Uterus (tissue), 4 donors: ENCODE results near the gene ACCSL. TPM values are rescaled to one million over a fixed set of nuclear protein-coding genes. Genes with fewer than 3 reads are reported as not detected.

Experiments used
- DNase-seq, 2 donors: peaks; one replicate each; pipeline ENCODE4 v3.0.0-alpha.2; 2019 to 2020
- H3K27ac ChIP-seq, 2 donors: fragments of 200-600 bp; sonication (generic); 1 replicate in 1 of 2; 2 replicates in 1 of 2; pipeline ENCODE4 v1.5.1; 2016 to 2018
- H3K27me3 ChIP-seq, 2 donors: fragments of 200-600 bp; sonication (generic); one replicate each; pipeline ENCODE4 v1.5.1; 2018 to 2019; ENCODE audit warnings: control low read depth in 1 of 2
- H3K36me3 ChIP-seq, 2 donors: fragments of 200-600 bp; sonication (generic); one replicate each; pipeline ENCODE4 v1.5.1; 2019; ENCODE audit warnings: control low read depth in 1 of 2
- H3K4me1 ChIP-seq, 2 donors: fragments of 200-600 bp; sonication (generic); one replicate each; pipeline ENCODE4 v1.5.1; 2018 to 2019; ENCODE audit warnings: control low read depth in 1 of 2
- H3K4me3 ChIP-seq, 2 donors: fragments of 200-600 bp; sonication (generic); 1 replicate in 1 of 2; 2 replicates in 1 of 2; pipeline ENCODE4 v1.5.1; 2018 to 2019; ENCODE audit warnings: mild to moderate bottlenecking in 1 of 2
- H3K9me3 ChIP-seq, 2 donors: fragments of 200-600 bp; sonication (generic); one replicate each; pipeline ENCODE4 v1.5.1; 2019; ENCODE audit warnings: control low read depth in 1 of 2
- CTCF ChIP-seq, 4 experiments: fragments of 200-600 bp in 2 of 4; fragments of 450-650 bp in 2 of 4; sonication (generic) in 2 of 4; IDR thresholded peaks; one replicate each; pipeline ENCODE4 v1.5.1; 2016 to 2019; ENCODE audit warnings: antibody characterized with exemption in 4 of 4, mild to moderate bottlenecking in 2 of 4, moderate library complexity in 1 of 4
- POLR2A ChIP-seq, 2 donors: fragments of 450-650 bp; IDR thresholded peaks; one replicate each; pipeline ENCODE4 v1.6.1; 2016; ENCODE audit warnings: antibody characterized with exemption in 2 of 2, mild to moderate bottlenecking in 1 of 2, moderate library complexity in 1 of 2
- intact Hi-C: fragments of 100-400 bp; cut with DNase I; formaldehyde crosslinking; loops from one replicate; pipeline ENCODE4 v1.15.1; 2023; ENCODE audit warnings: low total_unique reads
- total RNA-seq, 4 donors: library from RNA; depleted of rRNA in 3 of 4; stranded (reverse); fragments of >200 nt in 3 of 4; gene quantifications; one replicate each; pipeline versions ENCODE4 v1.1.0 to v1.2.4, GENCODE V29; 2014 to 2023
- donor health status: DM: yes; HTN: yes; CAD: no.

ACCSL gene
- total RNA-seq, 4 donors from 2014 or later: not detected

GRCh38 chr11:44028401-44028800, 19.4 kb upstream of the ACCSL start:
- Histone ChIP-seq H3K4me1 (peaks cover 16 to 19% of the 10 kb centered on the region in 2 donors), H3K4me3 (no peak overlapping the region), H3K27ac (peak overlapping the region; percentile 92 to 99), H3K9me3 (no peaks in the 10 kb centered on the region), H3K36me3 (no peaks in the 10 kb centered on the region), H3K27me3 (no peaks in the 10 kb centered on the region)
- intact Hi-C loops: no loop called here
- peak in 1 of 2 donors; percentile 46 for DNase-seq
- TF ChIP-seq CTCF (IDR thresholded peaks at IDR 0.05) (no peak), POLR2A (IDR thresholded peaks at IDR 0.05) (no peak)

- Histone ChIP-seq H3K4me3 (no peak overlapping the region), H3K4me1 (peaks cover 16 to 19% of the 10 kb centered on the region in 2 donors), H3K27me3 (no peaks in the 10 kb centered on the region), H3K36me3 (no peaks in the 10 kb centered on the region), H3K9me3 (no peaks in the 10 kb centered on the region), H3K27ac (peak overlapping the region; percentile 92 to 99)
- TF ChIP-seq POLR2A (IDR thresholded peaks at IDR 0.05) (no peak), CTCF (IDR thresholded peaks at IDR 0.05) (no peak)
- intact Hi-C loops: no loop called here
- DNase-seq: no peak
Measured at GRCh38 chr11:44028816-44029506, 18.8 kb upstream of the ACCSL start.

- DNase-seq: no peak
- H3K27ac ChIP-seq: peak overlapping the region; percentile 92 to 99
- intact Hi-C loops: no loop called here
Measured at GRCh38 chr11:44029507-44029845, 18.3 kb upstream of the ACCSL start.

GRCh38 chr11:44029977-44030911, 17.5 kb upstream of the ACCSL start:
- Histone ChIP-seq H3K4me1 (peaks cover 16 to 19% of the 10 kb centered on the region in 2 donors), H3K4me3 (no peak overlapping the region), H3K36me3 (no peaks in the 10 kb centered on the region), H3K9me3 (no peaks in the 10 kb centered on the region), H3K27ac (peak overlapping the region; percentile 92 to 99), H3K27me3 (no peaks in the 10 kb centered on the region)
- TF ChIP-seq POLR2A (IDR thresholded peaks at IDR 0.05) (no peak), CTCF (IDR thresholded peaks at IDR 0.05) (peak in 1 of 4 experiments; percentile 9)
- peak; percentile 76 to 86 for DNase-seq
- intact Hi-C loops: no loop called here

More at GRCh38 chr11:44029507-44029845, 18.3 kb upstream of the ACCSL start:
- TF ChIP-seq CTCF (IDR thresholded peaks at IDR 0.05) (no peak), POLR2A (IDR thresholded peaks at IDR 0.05) (no peak)
- no peaks in the 10 kb centered on the region for H3K27me3 ChIP-seq
- no peaks in the 10 kb centered on the region for H3K9me3 ChIP-seq
- no peaks in the 10 kb centered on the region for H3K36me3 ChIP-seq
- H3K4me1 ChIP-seq: peaks cover 16 to 19% of the 10 kb centered on the region in 2 donors
- H3K4me3 ChIP-seq: no peak overlapping the region

DNA sequence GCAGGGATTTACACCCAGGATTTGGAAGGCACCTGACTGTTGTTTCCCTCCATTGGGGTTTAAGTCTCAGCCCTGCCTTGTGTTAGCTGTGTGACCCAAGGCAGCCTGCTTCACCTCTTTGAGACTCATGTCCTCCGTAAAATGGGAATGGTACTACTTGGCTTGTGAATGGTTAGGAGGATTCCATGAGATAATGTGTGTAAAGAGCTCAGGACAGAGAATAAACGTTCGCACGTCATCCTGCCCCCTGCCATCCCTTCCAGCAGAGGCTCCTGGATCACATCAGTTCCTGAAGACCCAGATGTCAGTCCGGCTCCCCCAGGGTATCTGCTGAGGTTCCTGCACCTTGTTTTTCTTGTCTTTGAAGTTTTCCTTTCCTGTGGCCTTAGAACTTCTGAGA, 16.8 kb upstream of the ACCSL start:
- intact Hi-C loops: no loop called here
- DNase-seq: no peak
- TF ChIP-seq POLR2A (IDR thresholded peaks at IDR 0.05) (no peak), CTCF (IDR thresholded peaks at IDR 0.05) (no peak)
- Histone ChIP-seq H3K9me3 (no peaks in the 10 kb centered on the region), H3K27me3 (no peaks in the 10 kb centered on the region), H3K4me1 (peaks cover 16 to 19% of the 10 kb centered on the region in 2 donors), H3K27ac (peak overlapping the region; percentile 92 to 99), H3K36me3 (no peaks in the 10 kb centered on the region), H3K4me3 (no peak overlapping the region)
